HG03064 (cell line): Measurements from ENCODE around the gene SMAP1.

Experiments used
- ATAC-seq: cut with Tn5 transposase; IDR thresholded peaks from one replicate; pipeline ENCODE4 v1.9.1; 2021; ENCODE audit warnings: low read depth; ENCODE audit not compliant: unreplicated experiment

SMAP1 gene

DNA sequence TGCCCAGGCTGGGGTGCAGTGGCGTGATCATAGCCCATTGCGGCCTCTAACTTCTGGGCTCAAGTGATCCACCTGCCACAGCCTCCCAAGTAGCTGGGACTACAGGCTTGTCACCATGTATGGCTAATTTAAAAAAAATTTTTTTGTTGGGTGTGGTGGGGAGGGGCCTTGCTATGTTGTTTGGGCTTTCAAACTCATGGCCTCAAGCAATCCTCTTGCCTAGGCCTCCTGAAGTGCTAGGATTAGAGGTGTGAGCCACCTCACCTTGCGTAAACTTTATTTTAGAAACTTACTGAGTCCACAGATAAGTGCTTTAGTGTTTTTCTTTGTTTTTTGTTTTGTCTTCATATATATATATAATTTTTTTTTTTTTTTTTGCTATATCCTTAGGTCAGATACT is 9.1 kb downstream of the SMAP1 start:
- no peak for ATAC-seq

DNA sequence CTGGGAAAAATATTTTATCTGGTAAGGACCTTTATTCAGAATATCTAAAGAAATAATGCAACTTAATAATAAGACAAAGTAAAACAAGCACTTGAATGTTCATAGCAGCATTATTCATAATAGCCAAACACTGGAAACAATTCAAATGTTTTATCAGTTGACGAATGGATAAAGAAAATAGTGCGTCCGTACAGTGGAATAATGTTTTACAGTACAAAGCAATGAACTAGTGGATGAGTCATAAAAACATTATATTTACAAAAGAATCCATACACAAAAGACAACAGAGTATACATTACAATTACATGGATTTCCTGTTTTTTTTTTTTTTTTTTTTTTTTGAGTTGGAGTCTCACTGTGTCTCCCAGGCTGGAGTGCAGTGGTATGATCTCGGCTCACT is 12.7 kb downstream of the SMAP1 start:
- ATAC-seq: no peak

GRCh38 chr6:70684794-70685493 is 17.3 kb downstream of the SMAP1 start:
- no peak for ATAC-seq

DNA sequence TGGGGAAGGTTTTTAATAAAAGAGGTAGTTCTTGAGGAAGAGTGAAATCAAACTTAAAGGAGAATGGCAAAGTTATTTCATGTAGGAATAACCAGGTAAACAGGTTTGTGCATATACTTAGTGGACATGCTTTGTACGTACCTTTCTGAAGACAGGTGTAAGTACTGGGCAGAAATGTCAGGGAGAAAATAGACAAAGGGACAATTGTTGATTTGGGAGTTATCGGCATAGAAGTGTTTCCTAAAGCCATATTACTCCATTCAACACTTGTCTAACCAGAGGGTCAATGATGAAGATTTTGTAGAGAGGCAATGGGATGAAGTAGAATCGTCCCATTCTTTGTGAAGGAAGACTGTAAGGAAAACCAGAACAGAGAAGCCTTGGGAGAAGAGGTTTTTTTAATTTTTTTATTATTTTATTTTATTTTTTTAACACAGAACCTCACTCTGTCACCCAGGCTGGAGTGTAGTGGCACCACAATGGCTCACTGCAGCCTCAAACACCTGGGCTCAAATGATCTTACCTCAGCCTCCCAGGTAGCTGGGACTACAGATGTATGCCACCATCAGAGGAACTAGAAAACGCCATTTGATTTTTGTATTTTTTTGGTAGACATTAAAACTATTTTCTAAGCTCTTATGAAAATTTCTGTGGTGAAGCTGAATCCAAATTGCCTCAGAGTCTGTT is 18.0 kb downstream of the SMAP1 start:
- no peak for ATAC-seq

- no peak for ATAC-seq
These were observed 19.0 kb downstream of the SMAP1 start for GRCh38 chr6:70686548-70687133.

GRCh38 chr6:70693887-70694286 is 26.2 kb downstream of the SMAP1 start:
- no peak for ATAC-seq

DNA sequence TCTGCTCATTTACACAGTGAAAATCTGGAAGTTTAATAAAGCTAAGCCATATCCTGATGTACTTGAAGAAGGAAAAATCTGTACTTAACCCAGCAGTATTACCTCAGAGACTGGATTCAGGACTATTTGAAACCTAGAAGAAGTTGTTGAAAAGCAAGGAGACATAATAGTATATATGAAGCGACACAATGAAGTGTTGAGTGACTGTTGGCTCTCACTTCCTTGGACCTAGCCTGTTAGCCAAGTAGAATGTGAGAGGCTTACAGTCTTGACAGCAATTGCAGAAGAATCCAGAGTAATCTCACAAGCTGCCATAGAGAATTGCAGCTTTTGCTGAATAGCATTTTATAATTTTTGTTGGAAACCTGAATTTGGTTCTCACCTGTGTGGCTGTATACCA is 26.7 kb downstream of the SMAP1 start:
- no peak for ATAC-seq

- no peak for ATAC-seq
These were observed 33.5 kb downstream of the SMAP1 start for GRCh38 chr6:70700922-70701876.

GRCh38 chr6:70705772-70706171 is 38.1 kb downstream of the SMAP1 start:
- no peak for ATAC-seq

DNA sequence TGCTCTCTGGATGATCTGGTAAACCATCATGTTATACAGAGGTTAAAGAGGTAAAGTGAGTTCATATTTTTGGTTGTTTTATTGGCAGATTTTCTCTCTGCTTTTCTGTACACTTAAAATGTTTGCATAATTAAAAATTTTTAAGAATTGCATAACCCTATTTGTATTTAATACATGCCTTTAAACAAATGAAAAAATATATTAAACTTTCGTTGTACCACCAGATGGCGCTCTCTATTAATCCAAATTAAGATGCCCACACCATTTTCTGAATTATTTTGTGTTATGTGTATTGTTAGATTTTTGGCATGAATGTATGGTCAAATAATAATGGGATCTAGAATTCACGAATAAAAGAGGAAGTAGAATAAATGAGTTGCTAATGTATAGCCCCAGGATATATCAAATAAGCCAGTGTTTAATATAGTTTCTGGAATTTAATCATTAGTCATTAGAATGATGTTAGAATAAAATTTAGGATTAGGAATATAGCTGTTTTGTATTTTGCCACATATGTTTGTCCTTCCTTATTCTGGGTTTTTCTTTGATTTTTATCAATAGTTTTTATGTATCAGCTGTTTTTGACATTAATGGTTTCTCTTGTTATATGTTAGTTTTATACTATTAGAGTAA is 38.9 kb downstream of the SMAP1 start:
- ATAC-seq: no peak

GRCh38 chr6:70707893-70708292 is 40.2 kb downstream of the SMAP1 start:
- no peak for ATAC-seq

- no peak for ATAC-seq
These were observed 40.8 kb downstream of the SMAP1 start for GRCh38 chr6:70708448-70708847.

DNA sequence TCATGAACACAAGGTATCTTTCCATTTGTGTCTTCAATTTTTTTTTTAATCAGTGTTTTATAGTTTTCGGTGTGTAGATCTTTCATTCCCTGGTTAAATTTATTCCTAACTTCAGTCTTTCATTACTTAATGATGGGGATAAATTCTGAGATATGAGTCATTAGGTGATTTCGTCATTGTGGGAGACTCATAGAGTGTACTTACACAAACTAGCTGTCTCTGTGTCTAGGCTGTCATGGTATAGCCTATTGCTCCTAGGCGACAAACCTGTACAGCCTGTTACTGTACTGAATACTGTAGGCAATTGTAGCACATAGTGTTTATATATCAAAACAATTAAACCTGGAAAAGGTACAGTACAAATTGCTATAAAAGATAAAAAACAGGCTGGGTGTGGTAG is 42.1 kb downstream of the SMAP1 start:
- no peak for ATAC-seq

DNA sequence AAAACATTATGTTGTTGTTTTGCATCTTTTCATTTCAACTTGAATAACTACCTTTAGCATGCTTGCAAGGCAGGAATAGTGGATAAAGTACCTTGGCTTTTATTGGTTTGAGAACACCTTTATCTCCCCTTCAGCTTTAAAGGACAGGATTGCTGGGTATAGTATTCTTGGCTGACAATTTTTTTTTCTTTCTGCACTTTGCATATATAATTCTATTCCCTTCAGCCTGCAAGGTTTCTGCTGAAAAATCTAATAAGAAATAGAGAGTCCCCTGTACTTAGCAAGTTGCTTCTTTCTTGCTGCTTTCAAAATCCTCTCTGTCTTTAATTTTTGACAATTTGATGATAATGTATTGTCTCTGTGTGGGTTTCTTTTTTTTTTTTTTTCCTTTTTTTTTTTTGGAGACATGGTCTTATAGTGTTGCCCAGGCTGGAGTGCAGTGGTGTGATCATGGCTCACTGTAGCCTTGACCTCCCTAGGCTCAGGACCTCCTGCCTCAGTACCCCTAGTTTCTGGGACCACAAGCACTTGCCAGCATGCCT is 47.1 kb downstream of the SMAP1 start:
- ATAC-seq: no peak

- ATAC-seq: no peak
These were observed 49.5 kb downstream of the SMAP1 start for GRCh38 chr6:70717038-70717801.

DNA sequence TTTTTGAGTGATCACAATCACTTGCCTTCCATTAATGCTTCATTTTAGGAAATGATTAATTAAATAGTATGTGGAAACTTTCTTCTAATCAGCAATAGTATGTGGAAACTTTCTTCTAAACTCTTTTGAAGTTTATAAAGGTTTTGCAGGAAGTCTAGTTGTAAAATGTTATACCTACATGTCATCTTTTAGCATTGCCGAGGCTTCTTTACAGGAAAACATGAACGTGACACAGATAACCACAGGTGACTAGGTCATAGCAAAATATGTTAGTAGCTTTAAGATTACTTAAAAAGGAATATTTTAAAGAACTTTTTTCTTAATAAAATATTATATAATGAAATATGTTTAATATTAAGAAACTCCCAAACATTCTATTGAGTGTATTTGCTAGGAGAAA is 56.8 kb downstream of the SMAP1 start:
- no peak for ATAC-seq

GRCh38 chr6:70725817-70726415 is 58.2 kb downstream of the SMAP1 start:
- ATAC-seq: no peak

- ATAC-seq: no peak
These were observed 66.7 kb downstream of the SMAP1 start for GRCh38 chr6:70734381-70734780.

DNA sequence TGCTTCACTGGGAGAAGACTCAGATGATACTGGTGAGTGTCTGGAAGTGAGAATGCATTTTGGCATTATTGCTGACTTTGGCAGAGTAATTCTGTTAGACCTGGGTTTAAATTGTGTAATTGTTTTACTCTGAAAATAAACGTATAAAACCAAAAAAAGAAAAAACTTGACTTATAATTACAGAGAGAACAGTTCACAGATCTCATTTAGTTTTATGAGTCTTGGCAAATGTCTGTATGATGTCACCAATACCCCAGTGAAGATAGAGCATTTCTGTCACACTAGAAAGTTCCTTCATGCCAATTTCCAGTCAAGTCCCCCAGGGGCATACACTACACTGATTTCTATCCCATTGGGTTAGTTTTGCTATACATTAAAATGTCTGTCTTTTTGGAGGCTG is 67.3 kb downstream of the SMAP1 start:
- ATAC-seq: no peak
